C4-2B (cell line): ENCODE measurements around the gene DDX5.

Source experiments
- ZFX ChIP-seq: fragments of 450-650 bp; IDR thresholded peaks from 2 replicates; pipeline ENCODE4 v1.6.1; 2017
- TF ChIP-seq, protein P1 (sequence below): fragments of 450-650 bp; conservative IDR thresholded peaks from 2 replicates; pipeline ENCODE4 v1.5.1; 2017; ENCODE audit warnings: mild to moderate bottlenecking

DNA sequence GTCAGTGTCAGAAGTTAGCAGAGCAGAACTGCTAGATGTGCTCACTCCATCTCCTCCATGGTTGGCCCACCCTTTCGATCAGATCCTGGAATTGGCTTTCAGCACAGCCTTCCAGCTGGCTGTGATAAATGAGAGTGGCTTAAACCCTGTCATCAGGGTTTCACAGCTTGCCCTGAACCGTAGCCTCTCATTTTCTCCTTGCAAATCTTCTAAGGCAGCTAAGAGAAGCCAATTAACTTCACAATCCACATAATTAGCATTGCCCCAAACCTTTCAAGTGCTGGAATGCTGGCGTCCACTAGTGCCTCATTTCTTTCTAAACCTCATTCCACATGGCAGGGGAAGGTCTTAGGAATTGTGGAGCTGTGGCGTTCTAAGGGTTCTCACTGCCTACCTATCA lies 35.5 kb downstream of the DDX5 start:
- no peak for TF ChIP-seq ZFX
- TF ChIP-seq, protein P1, sequence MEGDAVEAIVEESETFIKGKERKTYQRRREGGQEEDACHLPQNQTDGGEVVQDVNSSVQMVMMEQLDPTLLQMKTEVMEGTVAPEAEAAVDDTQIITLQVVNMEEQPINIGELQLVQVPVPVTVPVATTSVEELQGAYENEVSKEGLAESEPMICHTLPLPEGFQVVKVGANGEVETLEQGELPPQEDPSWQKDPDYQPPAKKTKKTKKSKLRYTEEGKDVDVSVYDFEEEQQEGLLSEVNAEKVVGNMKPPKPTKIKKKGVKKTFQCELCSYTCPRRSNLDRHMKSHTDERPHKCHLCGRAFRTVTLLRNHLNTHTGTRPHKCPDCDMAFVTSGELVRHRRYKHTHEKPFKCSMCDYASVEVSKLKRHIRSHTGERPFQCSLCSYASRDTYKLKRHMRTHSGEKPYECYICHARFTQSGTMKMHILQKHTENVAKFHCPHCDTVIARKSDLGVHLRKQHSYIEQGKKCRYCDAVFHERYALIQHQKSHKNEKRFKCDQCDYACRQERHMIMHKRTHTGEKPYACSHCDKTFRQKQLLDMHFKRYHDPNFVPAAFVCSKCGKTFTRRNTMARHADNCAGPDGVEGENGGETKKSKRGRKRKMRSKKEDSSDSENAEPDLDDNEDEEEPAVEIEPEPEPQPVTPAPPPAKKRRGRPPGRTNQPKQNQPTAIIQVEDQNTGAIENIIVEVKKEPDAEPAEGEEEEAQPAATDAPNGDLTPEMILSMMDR = no peak
